DOHH2 (cell line): ENCODE results near the gene DAZAP1.

Source experiments
- H3F3A ChIP-seq: fragments of 200-600 bp; sonication (generic), shearing (Covaris generic); 2 replicates; pipeline ENCODE4 v1.6.0; 2016; ENCODE audit warnings: antibody characterized with exemption, mild to moderate bottlenecking; ENCODE audit not compliant: control insufficient read depth, insufficient read depth
- H3K27ac ChIP-seq: fragments of 200-600 bp; sonication (generic); 2 replicates; pipeline ENCODE4 v1.5.1; 2014; ENCODE audit warnings: low read depth, mild to moderate bottlenecking, low read length, moderate library complexity
- H3K27me3 ChIP-seq: fragments of 200-600 bp; sonication (generic); 2 replicates; pipeline ENCODE4 v1.6.1; 2014; ENCODE audit warnings: mild to moderate bottlenecking, low read length, mixed read lengths; ENCODE audit not compliant: control insufficient read depth
- H3K36me3 ChIP-seq: fragments of 200-600 bp; sonication (generic); 2 replicates; pipeline ENCODE4 v1.6.1; 2014; ENCODE audit warnings: mild to moderate bottlenecking, low read length, moderate library complexity, mixed read lengths; ENCODE audit not compliant: control insufficient read depth
- H3K4me1 ChIP-seq: fragments of 200-600 bp; sonication (generic); 2 replicates; pipeline ENCODE4 v1.6.1; 2014; ENCODE audit warnings: mild to moderate bottlenecking, low read length, mixed read lengths; ENCODE audit not compliant: control insufficient read depth
- H3K4me2 ChIP-seq: fragments of 200-600 bp; sonication (generic); 2 replicates; pipeline ENCODE4 v1.6.0; 2014; ENCODE audit warnings: mild to moderate bottlenecking, low read length, moderate library complexity
- H3K4me3 ChIP-seq: fragments of 200-600 bp; sonication (generic); 2 replicates; pipeline ENCODE4 v1.5.1; 2014; ENCODE audit warnings: mild to moderate bottlenecking, low read length, mixed read lengths
- H3K79me2 ChIP-seq: fragments of 200-600 bp; sonication (generic); 2 replicates; pipeline ENCODE4 v1.6.1; 2014; ENCODE audit warnings: mild to moderate bottlenecking, low read length, mixed read lengths; ENCODE audit not compliant: control insufficient read depth
- H3K9me2 ChIP-seq: fragments of 200-600 bp; sonication (generic); replicated peaks from 2 replicates; pipeline ENCODE4 v1.6.1; 2014; ENCODE audit warnings: mild to moderate bottlenecking, low read length, mixed read lengths; ENCODE audit not compliant: control insufficient read depth
- H3K9me3 ChIP-seq: fragments of 200-600 bp; sonication (generic); 2 replicates; pipeline ENCODE4 v1.6.1; 2014; ENCODE audit warnings: antibody characterized with exemption, low read length, mixed read lengths; ENCODE audit not compliant: control insufficient read depth, insufficient read depth
- H4K20me1 ChIP-seq: fragments of 200-600 bp; sonication (generic); 2 replicates; pipeline ENCODE4 v1.6.0; 2014; ENCODE audit warnings: low read depth, mild to moderate bottlenecking, antibody characterized with exemption, low read length, moderate library complexity; ENCODE audit not compliant: control insufficient read depth, insufficient read depth
- EZH2phosphoT487 ChIP-seq: fragments of 200-600 bp; sonication (generic); IDR thresholded peaks from 2 replicates; pipeline ENCODE4 v1.6.1; 2017; ENCODE audit warnings: borderline replicate concordance, mild to moderate bottlenecking, antibody characterized with exemption, low read length, moderate library complexity, mixed read lengths
- TF ChIP-seq, protein P1 (sequence below): fragments of 200-600 bp; sonication (generic); IDR thresholded peaks from one replicate; pipeline ENCODE4 v1.5.1; 2014; ENCODE audit warnings: antibody characterized with exemption, mild to moderate bottlenecking, low read depth, low read length; ENCODE audit not compliant: poor library complexity, severe bottlenecking

The DAZAP1 gene

DNA sequence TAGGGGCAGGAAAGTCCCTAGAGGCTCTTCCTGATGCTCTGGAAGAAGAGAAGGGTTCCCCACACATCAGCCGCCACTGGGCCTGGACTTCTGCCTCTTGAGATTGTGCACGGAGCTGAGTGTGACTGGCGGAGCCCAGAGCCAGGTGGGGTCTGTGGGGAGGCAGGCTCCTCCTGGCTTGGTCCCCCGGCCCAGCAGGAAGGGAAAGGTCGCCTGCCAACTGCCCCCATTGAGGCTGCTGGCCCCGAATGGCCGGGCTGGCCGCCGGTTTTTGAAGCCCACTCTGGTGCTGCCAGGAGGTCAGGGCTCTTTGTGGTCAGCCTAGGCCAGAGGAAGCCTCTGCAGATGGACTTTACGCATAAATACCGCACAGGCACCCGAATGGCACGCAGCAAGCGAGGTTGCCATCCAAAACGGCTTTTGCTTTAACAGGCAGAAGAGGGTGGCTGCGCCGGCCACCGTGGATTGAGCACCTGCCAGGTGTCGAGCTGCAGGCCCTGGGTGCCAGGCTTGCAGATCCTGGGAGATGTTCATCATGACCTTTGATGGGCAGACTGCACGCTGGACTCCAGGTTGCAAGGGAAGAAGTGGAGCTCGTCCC is 5.0 kb downstream of the DAZAP1 start:
- Histone ChIP-seq H3K9me2 (no peaks in the 10 kb centered on the region), H3K36me3 (peaks cover 93% of the 10 kb centered on the region), H3K4me1 (peaks cover 19% of the 10 kb centered on the region), H3K27ac (no peak overlapping the region), H3K79me2 (peaks cover 99% of the 10 kb centered on the region), H3F3A (no peaks in the 10 kb centered on the region), H3K4me3 (no peak overlapping the region), H4K20me1 (peaks cover 70% of the 10 kb centered on the region), H3K27me3 (no peaks in the 10 kb centered on the region), H3K9me3 (no peaks in the 10 kb centered on the region), H3K4me2 (no peak overlapping the region)
- TF ChIP-seq, protein P1, sequence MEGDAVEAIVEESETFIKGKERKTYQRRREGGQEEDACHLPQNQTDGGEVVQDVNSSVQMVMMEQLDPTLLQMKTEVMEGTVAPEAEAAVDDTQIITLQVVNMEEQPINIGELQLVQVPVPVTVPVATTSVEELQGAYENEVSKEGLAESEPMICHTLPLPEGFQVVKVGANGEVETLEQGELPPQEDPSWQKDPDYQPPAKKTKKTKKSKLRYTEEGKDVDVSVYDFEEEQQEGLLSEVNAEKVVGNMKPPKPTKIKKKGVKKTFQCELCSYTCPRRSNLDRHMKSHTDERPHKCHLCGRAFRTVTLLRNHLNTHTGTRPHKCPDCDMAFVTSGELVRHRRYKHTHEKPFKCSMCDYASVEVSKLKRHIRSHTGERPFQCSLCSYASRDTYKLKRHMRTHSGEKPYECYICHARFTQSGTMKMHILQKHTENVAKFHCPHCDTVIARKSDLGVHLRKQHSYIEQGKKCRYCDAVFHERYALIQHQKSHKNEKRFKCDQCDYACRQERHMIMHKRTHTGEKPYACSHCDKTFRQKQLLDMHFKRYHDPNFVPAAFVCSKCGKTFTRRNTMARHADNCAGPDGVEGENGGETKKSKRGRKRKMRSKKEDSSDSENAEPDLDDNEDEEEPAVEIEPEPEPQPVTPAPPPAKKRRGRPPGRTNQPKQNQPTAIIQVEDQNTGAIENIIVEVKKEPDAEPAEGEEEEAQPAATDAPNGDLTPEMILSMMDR, result no peak
- TF ChIP-seq EZH2phosphoT487, result no peak

DNA sequence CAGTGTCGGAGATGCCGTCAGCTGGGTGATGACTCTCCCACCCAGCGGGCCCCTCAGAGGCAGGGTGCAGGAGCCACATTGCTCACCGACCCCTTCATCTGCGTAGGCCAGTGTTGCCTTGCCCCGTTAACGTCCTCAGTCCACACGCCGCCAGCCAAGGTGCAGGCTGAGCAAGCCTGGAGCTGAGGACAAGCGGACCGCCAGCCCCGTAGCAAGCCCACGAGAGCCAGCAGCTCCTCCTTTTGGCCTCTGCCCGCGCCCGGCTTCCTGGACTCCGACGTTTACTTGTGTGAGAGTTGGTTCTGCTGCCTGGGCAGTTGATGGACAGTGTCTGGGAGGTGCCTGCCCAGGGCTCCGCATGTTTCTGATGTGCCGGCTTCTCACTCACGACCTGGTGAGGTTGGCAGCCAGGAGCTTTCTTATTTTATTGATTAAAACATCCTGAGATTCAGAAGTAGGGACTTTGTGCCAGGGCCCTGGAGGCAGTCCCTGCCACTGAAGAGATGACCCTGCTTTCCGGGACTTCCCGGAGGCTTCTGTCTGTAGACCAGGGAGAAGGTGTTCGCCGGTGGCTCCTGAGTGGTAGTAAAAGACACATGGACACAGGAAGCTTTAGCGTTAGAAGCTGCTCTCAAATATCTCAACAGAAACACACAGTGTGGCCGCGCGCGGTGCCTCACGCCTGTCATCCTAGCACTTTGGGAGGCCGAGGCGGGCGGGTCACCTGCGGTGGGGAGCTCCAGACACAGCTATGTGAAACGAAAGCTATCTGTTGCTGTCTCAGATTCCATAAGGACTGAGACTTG is 5.8 kb downstream of the DAZAP1 start:
- Histone ChIP-seq H3K27me3 (no peaks in the 10 kb centered on the region), H3K4me1 (peaks cover 19% of the 10 kb centered on the region), H3K4me2 (no peak overlapping the region), H3K4me3 (no peak overlapping the region), H4K20me1 (peaks cover 70% of the 10 kb centered on the region), H3K36me3 (peaks cover 96% of the 10 kb centered on the region), H3K27ac (no peak overlapping the region), H3K9me2 (no peaks in the 10 kb centered on the region), H3K9me3 (no peaks in the 10 kb centered on the region), H3K79me2 (peaks cover 100% of the 10 kb centered on the region), H3F3A (no peaks in the 10 kb centered on the region)
- no peak for TF ChIP-seq EZH2phosphoT487
- TF ChIP-seq, protein P1, result no peak

DNA sequence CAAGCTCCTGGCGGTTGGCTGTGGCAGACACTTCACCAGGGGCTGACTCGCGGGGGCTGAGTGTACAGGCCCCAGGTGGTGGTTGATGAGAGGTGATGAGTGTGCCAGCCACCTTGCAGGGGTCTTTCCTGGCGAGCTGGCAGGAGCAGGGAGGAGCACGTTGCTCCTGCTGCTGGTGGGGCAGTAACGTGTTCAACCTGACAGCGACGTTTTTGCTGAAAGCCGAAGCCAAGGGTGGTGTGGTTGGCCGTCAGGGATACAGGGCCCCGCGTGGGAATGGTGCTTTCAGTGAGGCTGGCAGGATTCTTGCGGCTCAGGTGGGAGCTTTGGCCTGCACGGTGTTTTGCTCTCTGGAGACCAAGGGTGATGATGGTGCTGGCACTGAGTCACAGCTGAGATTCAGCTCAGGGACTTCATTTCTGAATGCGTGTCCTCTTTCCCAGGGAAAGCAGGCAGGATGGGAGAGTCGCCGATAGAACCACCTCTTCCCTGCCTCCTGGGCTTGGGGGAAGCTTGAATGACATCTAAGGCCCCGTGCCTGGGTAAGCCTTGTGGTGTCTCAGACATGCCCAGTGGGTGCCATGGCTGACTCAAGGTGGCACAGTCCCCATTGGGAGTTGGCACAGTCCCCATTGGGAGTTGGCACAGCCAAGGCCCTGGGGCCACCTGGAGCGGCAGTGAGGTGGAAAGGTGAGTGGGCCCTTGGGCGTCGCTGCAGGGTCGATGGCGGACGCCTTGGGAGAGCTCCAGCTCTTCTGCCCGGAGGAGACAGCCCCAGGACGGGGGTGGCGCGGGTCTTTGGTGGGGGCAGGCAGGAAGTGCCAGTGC is 8.8 kb downstream of the DAZAP1 start:
- Histone ChIP-seq H3K27ac (no peak overlapping the region), H3K9me3 (no peaks in the 10 kb centered on the region), H3K36me3 (peaks cover 94% of the 10 kb centered on the region), H3K27me3 (no peaks in the 10 kb centered on the region), H3K4me2 (no peak overlapping the region), H4K20me1 (peaks cover 44% of the 10 kb centered on the region), H3K4me3 (no peak overlapping the region), H3K79me2 (peaks cover 96% of the 10 kb centered on the region), H3K9me2 (no peaks in the 10 kb centered on the region), H3K4me1 (no peaks in the 10 kb centered on the region), H3F3A (no peaks in the 10 kb centered on the region)
- no peak for TF ChIP-seq EZH2phosphoT487
- TF ChIP-seq, protein P1, result no peak
